ENCODE data around the gene IFNLR1. TPM values are rescaled to one million over a fixed set of nuclear protein-coding genes. Genes with fewer than 3 reads are reported as not detected.

Gene IFNLR1
- total RNA-seq, 4 donors from 2014 or later, result 9.1 to 38.2 (median 36.1) TPM

DNA sequence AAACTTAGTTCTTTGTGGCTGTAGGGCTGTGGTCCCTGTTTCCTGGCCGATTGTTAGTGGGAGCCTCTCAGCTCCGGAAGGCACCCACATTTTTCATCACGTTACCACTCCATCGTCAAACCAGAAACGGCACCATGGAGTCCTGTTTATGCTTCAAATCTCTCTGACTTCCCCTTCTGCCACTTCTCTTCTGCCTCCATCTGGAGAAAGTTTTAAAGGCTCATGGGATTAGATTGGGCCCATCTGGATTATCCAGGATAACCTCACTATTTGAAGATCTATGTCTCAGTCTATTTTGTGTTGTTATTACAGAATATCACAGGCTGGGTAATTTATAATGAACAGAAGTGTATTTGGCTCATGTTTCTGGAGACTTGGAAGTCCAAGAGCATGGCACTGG lies 24.9 kb downstream of the IFNLR1 start:
- H3K36me3 ChIP-seq, result peaks cover 0 to 31% (median 0%) of the 10 kb centered on the region in 3 donors
- peak overlapping the region in 2 of 4 donors; percentile 48 to 77 for H3K27ac ChIP-seq
- TF ChIP-seq, protein P1, sequence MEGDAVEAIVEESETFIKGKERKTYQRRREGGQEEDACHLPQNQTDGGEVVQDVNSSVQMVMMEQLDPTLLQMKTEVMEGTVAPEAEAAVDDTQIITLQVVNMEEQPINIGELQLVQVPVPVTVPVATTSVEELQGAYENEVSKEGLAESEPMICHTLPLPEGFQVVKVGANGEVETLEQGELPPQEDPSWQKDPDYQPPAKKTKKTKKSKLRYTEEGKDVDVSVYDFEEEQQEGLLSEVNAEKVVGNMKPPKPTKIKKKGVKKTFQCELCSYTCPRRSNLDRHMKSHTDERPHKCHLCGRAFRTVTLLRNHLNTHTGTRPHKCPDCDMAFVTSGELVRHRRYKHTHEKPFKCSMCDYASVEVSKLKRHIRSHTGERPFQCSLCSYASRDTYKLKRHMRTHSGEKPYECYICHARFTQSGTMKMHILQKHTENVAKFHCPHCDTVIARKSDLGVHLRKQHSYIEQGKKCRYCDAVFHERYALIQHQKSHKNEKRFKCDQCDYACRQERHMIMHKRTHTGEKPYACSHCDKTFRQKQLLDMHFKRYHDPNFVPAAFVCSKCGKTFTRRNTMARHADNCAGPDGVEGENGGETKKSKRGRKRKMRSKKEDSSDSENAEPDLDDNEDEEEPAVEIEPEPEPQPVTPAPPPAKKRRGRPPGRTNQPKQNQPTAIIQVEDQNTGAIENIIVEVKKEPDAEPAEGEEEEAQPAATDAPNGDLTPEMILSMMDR (IDR thresholded peaks at IDR 0.05), result no peak
- TF ChIP-seq POLR2A (IDR thresholded peaks at IDR 0.05), result no peak
- H3K4me1 ChIP-seq, result peaks cover 0 to 24% (median 2%) of the 10 kb centered on the region in 4 donors
- H3K9me3 ChIP-seq, result no peaks in the 10 kb centered on the region
- DNase-seq, result no peak
- no peak overlapping the region for H3K4me3 ChIP-seq
- H3K27me3 ChIP-seq, result no peaks in the 10 kb centered on the region

DNA sequence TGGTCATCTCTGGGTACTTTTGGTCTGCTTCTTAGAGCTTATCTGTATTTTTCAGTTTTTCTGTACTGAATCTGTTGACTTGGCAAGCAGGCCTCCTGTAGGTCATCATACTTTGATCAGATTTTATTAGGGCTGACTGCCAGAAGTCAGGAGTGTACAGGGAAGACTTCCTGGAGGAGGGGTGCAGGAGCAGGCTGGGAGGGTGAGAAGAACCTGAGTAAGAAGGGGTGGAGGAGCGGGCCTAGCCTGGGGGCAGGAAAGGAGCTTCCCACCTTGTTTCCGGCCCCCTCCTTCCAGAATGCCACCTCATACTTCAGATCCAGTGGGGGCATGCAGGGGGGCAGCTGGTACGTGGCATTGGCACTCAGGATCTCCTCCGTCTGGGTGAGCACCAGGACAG lies 25.8 kb downstream of the IFNLR1 start:
- peaks cover 0 to 24% (median 2%) of the 10 kb centered on the region in 4 donors for H3K4me1 ChIP-seq
- TF ChIP-seq, protein P1 (IDR thresholded peaks at IDR 0.05), result no peak
- no peak for TF ChIP-seq POLR2A (IDR thresholded peaks at IDR 0.05)
- H3K9me3 ChIP-seq, result no peaks in the 10 kb centered on the region
- H3K4me3 ChIP-seq, result no peak overlapping the region
- H3K36me3 ChIP-seq, result peaks cover 0 to 37% (median 0%) of the 10 kb centered on the region in 3 donors
- peak in 1 of 3 donors; percentile 60 for DNase-seq
- H3K27ac ChIP-seq, result peak overlapping the region in 3 of 4 donors; percentile 5 to 77 (median 48)
- no peaks in the 10 kb centered on the region for H3K27me3 ChIP-seq

DNA sequence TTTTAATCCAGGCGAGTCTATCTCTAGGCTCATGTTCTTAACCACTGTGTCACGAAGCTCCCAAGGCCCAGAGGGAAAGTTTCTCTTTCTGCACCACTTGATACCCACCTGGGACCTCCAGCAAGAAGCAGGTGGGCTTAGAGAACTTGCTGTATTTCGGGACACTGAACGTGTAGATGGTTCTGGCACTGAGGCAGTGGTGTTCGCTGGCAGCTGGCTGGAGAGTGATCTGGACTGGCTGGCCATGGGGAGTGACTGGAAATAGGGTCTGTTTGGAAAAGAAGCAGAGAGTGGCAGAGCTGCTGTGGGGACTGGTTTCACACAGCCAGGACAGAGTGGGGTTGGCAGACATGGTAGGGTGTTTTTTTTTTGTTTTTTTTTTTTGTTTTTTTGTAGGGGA lies 27.7 kb downstream of the IFNLR1 start:
- Histone ChIP-seq H3K4me3 (no peak overlapping the region), H3K9me3 (no peaks in the 10 kb centered on the region), H3K27ac (no peak overlapping the region), H3K27me3 (no peaks in the 10 kb centered on the region), H3K4me1 (peaks cover 0 to 21% (median 2%) of the 10 kb centered on the region in 4 donors), H3K36me3 (peaks cover 0 to 31% (median 0%) of the 10 kb centered on the region in 3 donors)
- TF ChIP-seq POLR2A (IDR thresholded peaks at IDR 0.05), result no peak
- TF ChIP-seq, protein P1 (IDR thresholded peaks at IDR 0.05), result no peak
- DNase-seq, result peak in 1 of 3 donors; percentile 10

DNA sequence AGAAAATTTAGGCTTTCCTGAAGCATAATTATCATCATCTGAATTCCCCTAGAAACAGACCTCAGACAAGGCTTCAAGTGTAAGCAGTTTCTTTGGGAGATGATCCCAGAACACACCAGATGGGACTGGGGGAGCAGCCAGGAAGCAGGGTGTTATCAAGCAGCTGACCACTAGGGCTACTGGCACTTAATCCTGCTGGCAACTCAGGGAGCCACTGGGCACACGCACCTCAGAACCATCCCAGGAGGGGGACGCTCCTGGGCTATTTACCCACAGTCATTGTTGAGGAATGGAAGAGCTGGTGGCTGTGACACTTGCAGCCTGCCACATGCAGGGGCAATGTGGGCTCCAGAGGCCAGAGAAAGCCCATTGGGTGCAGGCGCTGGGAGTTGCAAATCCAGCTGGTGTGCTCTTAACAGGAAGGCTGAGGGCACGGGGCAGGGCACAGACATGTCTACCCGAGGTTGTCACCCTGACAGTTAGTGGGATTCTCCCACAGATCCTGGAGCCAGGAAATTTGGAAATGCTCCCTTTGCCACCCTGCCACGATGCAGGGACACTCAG lies 29.1 kb downstream of the IFNLR1 start:
- TF ChIP-seq, protein P1 (IDR thresholded peaks at IDR 0.05), result peak in 1 of 6 experiments; percentile 6
- TF ChIP-seq POLR2A (IDR thresholded peaks at IDR 0.05), result no peak
- H3K4me3 ChIP-seq, result no peak overlapping the region
- peaks cover 0 to 31% (median 0%) of the 10 kb centered on the region in 3 donors for H3K36me3 ChIP-seq
- no peaks in the 10 kb centered on the region for H3K27me3 ChIP-seq
- H3K27ac ChIP-seq, result no peak overlapping the region
- DNase-seq, result peak in 1 of 3 donors; percentile 38
- H3K9me3 ChIP-seq, result no peaks in the 10 kb centered on the region
- H3K4me1 ChIP-seq, result peaks cover 0 to 12% (median 2%) of the 10 kb centered on the region in 4 donors

DNA sequence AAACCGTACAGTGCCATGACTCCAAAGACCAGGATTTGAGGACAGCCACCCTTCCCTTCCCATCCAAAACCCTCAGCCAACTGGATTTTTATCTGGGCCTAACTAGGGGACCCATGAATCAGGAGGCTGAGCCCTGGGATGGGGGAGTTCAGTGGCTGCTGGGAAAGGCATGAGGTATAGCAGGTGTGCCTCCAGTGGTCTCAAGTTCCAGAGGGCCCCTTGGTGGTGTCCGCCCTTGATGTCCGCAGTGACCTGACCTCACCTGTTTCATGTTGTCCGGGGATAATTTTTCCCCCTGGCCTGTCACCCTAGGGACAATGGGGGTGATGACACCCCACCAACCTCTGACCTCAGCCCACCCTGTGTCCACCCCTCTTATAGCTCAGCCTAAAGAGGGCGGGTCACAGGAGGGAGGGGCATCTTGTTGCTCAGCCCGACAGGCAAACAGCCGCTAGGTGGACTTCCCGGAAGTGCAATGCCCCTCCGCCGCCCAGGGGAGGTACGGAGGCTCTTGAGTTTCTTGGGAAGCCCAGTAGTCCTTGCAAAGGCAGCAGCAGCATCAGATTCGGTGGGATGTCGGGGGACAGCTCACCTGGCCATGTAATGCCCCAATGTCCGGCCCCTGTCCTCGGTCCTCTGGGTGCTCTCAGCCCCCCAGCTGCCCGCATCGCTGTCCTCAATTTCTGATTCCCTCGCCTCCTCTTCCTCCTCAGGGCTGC lies 30.4 kb downstream of the IFNLR1 start:
- DNase-seq, result peak in 1 of 3 donors; percentile 33
- Histone ChIP-seq H3K27ac (no peak overlapping the region), H3K4me3 (no peak overlapping the region), H3K27me3 (no peaks in the 10 kb centered on the region), H3K36me3 (peaks cover 0 to 31% (median 0%) of the 10 kb centered on the region in 3 donors), H3K4me1 (peaks cover 0 to 11% (median 2%) of the 10 kb centered on the region in 4 donors), H3K9me3 (no peaks in the 10 kb centered on the region)
- TF ChIP-seq, protein P1 (IDR thresholded peaks at IDR 0.05), result no peak
- no peak for TF ChIP-seq POLR2A (IDR thresholded peaks at IDR 0.05)

Measured in Peyer's patch (tissue), 4 donors.